Measurements from ENCODE around the gene FRY.

DNA sequence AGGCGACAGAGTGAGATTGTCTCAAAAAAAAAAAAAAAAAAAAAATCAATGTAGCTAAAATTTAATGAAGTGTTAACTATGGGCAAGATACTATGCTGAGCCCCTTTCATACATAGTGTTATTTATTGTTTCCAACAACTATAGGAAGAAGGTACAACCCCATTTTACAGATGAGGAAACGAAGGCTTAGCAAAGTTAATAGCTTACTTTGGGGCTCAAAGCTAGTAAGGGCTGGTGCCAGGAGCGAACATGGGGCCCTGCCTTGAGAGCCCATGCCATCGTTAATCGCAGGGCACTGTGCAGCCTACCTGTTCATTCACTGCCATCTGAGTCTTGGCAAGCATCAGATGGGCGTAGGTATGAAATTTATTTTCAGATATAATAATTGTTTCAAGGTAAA, 1.9 kb upstream of the FRY start:
- TF ChIP-seq POLR2A (IDR thresholded peaks at IDR 0.05): no peak
- TF ChIP-seq, protein P1, sequence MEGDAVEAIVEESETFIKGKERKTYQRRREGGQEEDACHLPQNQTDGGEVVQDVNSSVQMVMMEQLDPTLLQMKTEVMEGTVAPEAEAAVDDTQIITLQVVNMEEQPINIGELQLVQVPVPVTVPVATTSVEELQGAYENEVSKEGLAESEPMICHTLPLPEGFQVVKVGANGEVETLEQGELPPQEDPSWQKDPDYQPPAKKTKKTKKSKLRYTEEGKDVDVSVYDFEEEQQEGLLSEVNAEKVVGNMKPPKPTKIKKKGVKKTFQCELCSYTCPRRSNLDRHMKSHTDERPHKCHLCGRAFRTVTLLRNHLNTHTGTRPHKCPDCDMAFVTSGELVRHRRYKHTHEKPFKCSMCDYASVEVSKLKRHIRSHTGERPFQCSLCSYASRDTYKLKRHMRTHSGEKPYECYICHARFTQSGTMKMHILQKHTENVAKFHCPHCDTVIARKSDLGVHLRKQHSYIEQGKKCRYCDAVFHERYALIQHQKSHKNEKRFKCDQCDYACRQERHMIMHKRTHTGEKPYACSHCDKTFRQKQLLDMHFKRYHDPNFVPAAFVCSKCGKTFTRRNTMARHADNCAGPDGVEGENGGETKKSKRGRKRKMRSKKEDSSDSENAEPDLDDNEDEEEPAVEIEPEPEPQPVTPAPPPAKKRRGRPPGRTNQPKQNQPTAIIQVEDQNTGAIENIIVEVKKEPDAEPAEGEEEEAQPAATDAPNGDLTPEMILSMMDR (IDR thresholded peaks at IDR 0.05): no peak

Data from Peyer's patch (tissue), 4 donors.